T-helper 17 cell (primary cell): ENCODE data around the gene RINT1. TPM values are rescaled to one million over a fixed set of nuclear protein-coding genes. Genes with fewer than 3 reads are reported as not detected.
A peak's percentile ranks its signal among the peaks of the same experiment; 100 is the strongest.
"Not testable (repeated sequence)": the region's sequence is repeated elsewhere in the genome, so short reads cannot be mapped to it uniquely, and the experiment has no call there.

Experiments used
- ATAC-seq: fragments of 150-1000 bp; cut with Tn5 transposase; 2 replicates; pipeline ENCODE4 v1.10.0; 2021; ENCODE audit warnings: mild to moderate bottlenecking, moderate library complexity
- DNase-seq, 3 donors: peaks; one replicate each; pipeline versions ENCODE4 v3.0.0 to v3.0.0-alpha.2; 2020 to 2021
- H3K9me3 ChIP-seq: one replicate; pipeline ENCODE4 v1.7.0; 2013; ENCODE audit warnings: low read length, mild to moderate bottlenecking; ENCODE audit not compliant: control insufficient read depth, poor library complexity, severe bottlenecking
- H3K27ac Mint-ChIP-seq: one replicate; pipeline ENCODE4 v1.8.0; 2022; ENCODE audit warnings: mild to moderate bottlenecking, moderate library complexity, mixed read lengths
- H3K27me3 Mint-ChIP-seq: one replicate; pipeline ENCODE4 v1.8.0; 2022; ENCODE audit warnings: mixed read lengths
- H3K36me3 Mint-ChIP-seq: one replicate; pipeline ENCODE4 v1.8.0; 2022; ENCODE audit warnings: low read depth, mixed read lengths
- H3K4me1 Mint-ChIP-seq: one replicate; pipeline ENCODE4 v1.8.0; 2022; ENCODE audit warnings: mild to moderate bottlenecking, mixed read lengths
- H3K4me3 Mint-ChIP-seq: one replicate; pipeline ENCODE4 v1.8.0; 2022; ENCODE audit warnings: mild to moderate bottlenecking, moderate library complexity, mixed read lengths
- total RNA-seq, 4 donors: library from RNA in 2 of 4; stranded (reverse) in 2 of 4; gene quantifications; one replicate each; pipeline ENCODE4 v1.2.3 and lab custom pipeline; 2022 to 2026

Gene RINT1
- total RNA-seq, 2 donors from 2014 or later, result 29.2 to 37.1 TPM

DNA sequence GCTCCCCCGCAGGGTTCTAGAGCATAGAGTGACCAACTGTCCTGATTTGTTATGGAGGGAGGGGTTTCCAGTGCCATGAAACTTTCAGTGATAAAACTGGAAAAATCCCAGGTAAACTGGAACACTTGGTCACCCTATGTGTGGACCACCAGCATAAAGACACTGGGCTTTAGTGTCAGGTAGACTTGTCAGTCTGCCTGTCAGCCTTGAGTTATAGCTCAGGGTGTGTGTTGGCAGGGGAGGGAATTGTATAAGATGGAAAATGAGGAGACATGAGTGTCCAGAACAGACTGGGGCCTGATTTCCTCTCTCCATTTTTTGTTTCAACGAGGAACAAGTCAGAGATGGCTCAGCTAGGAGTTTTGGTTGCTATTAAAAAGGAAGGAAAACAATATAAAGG, 59.5 kb downstream of the RINT1 start:
- DNase-seq, result no peak
- Mint-ChIP-seq H3K4me3 (no peak overlapping the region), H3K27me3 (no peaks in the 10 kb centered on the region), H3K27ac (no peak overlapping the region), H3K4me1 (peaks cover 6% of the 10 kb centered on the region), H3K36me3 (no peaks in the 10 kb centered on the region)
- no peaks in the 10 kb centered on the region for H3K9me3 ChIP-seq
- ATAC-seq, result no peak

- no peak for DNase-seq
- no peak for ATAC-seq
- H3K4me1 Mint-ChIP-seq, result peaks cover 6% of the 10 kb centered on the region
- H3K27ac Mint-ChIP-seq, result no peak overlapping the region
- H3K36me3 Mint-ChIP-seq, result no peaks in the 10 kb centered on the region
- H3K9me3 ChIP-seq, result no peaks in the 10 kb centered on the region
- no peaks in the 10 kb centered on the region for H3K27me3 Mint-ChIP-seq
- H3K4me3 Mint-ChIP-seq, result no peak overlapping the region
Observed at GRCh38 chr7:105594034-105594433, 62.0 kb downstream of the RINT1 start.

- H3K36me3 Mint-ChIP-seq, result no peaks in the 10 kb centered on the region
- ATAC-seq, result no peak
- no peak for DNase-seq
- H3K4me3 Mint-ChIP-seq, result no peak overlapping the region
- H3K9me3 ChIP-seq, result no peaks in the 10 kb centered on the region
- H3K4me1 Mint-ChIP-seq, result peaks cover 4% of the 10 kb centered on the region
- peaks cover 5% of the 10 kb centered on the region for H3K27me3 Mint-ChIP-seq
- no peak overlapping the region for H3K27ac Mint-ChIP-seq
Observed at GRCh38 chr7:105596866-105597265, 64.9 kb downstream of the RINT1 start.

GRCh38 chr7:105599080-105599479, 67.1 kb downstream of the RINT1 start:
- not testable (repeated sequence) for H3K4me3 Mint-ChIP-seq, H3K27ac Mint-ChIP-seq

GRCh38 chr7:105599551-105599950, 67.5 kb downstream of the RINT1 start:
- no peak overlapping the region for H3K27ac Mint-ChIP-seq
- no peak for DNase-seq
- H3K4me1 Mint-ChIP-seq, result peaks cover 4% of the 10 kb centered on the region
- no peaks in the 10 kb centered on the region for H3K9me3 ChIP-seq
- no peak for ATAC-seq
- H3K36me3 Mint-ChIP-seq, result no peaks in the 10 kb centered on the region
- H3K4me3 Mint-ChIP-seq, result no peak overlapping the region
- peaks cover 5% of the 10 kb centered on the region for H3K27me3 Mint-ChIP-seq

More at GRCh38 chr7:105599080-105599479, 67.1 kb downstream of the RINT1 start:
- H3K27me3 Mint-ChIP-seq, H3K4me1 Mint-ChIP-seq, ATAC-seq, H3K36me3 Mint-ChIP-seq, H3K9me3 ChIP-seq, DNase-seq: not testable (repeated sequence)

- peaks cover 4% of the 10 kb centered on the region for H3K4me1 Mint-ChIP-seq
- H3K4me3 Mint-ChIP-seq, result no peak overlapping the region
- DNase-seq, result no peak
- peaks cover 2% of the 10 kb centered on the region for H3K36me3 Mint-ChIP-seq
- no peak for ATAC-seq
- H3K27me3 Mint-ChIP-seq, result peaks cover 5% of the 10 kb centered on the region
- H3K9me3 ChIP-seq, result no peaks in the 10 kb centered on the region
- H3K27ac Mint-ChIP-seq, result no peak overlapping the region
Observed at GRCh38 chr7:105600720-105601550, 68.9 kb downstream of the RINT1 start.

GRCh38 chr7:105602325-105603305, 70.6 kb downstream of the RINT1 start:
- no peaks in the 10 kb centered on the region for H3K9me3 ChIP-seq
- peaks cover 5% of the 10 kb centered on the region for H3K27me3 Mint-ChIP-seq
- peaks cover 2% of the 10 kb centered on the region for H3K4me1 Mint-ChIP-seq
- peaks cover 2% of the 10 kb centered on the region for H3K36me3 Mint-ChIP-seq
- no peak overlapping the region for H3K27ac Mint-ChIP-seq
- no peak overlapping the region for H3K4me3 Mint-ChIP-seq
- no peak for ATAC-seq
- no peak for DNase-seq

GRCh38 chr7:105610165-105610930, 78.3 kb downstream of the RINT1 start:
- DNase-seq, result no peak
- no peaks in the 10 kb centered on the region for H3K27me3 Mint-ChIP-seq
- no peak for ATAC-seq
- H3K4me3 Mint-ChIP-seq, result no peak overlapping the region
- H3K27ac Mint-ChIP-seq, result peak overlapping the region; percentile 3
- H3K36me3 Mint-ChIP-seq, result peaks cover 12% of the 10 kb centered on the region
- H3K4me1 Mint-ChIP-seq, result peaks cover 3% of the 10 kb centered on the region
- H3K9me3 ChIP-seq, result no peaks in the 10 kb centered on the region

GRCh38 chr7:105611856-105612775, 80.1 kb downstream of the RINT1 start:
- Mint-ChIP-seq H3K4me1 (peaks cover 3% of the 10 kb centered on the region), H3K27ac (no peak overlapping the region), H3K27me3 (no peaks in the 10 kb centered on the region), H3K4me3 (no peak overlapping the region), H3K36me3 (peaks cover 12% of the 10 kb centered on the region)
- no peaks in the 10 kb centered on the region for H3K9me3 ChIP-seq
- ATAC-seq (no peak), DNase-seq (no peak)

DNA sequence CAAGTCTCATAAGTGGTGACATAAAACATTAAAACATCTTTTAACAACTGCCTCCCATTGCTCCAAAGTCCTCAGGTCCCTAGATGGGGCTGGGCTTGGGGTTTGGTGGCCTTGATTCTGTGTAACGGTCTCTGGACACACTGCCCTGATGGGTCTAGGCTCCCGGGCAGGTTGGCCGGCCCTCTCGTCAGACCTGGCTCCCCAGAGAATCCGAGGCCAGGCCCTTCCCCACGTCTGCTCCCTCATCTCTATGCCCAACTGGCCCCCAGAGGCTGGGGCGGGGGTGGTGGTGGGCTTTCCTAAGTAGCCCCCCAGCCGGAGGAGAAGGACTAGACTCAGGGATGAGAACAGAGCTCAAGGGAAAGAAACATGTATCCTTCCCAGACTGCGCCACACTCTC, 80.8 kb downstream of the RINT1 start:
- H3K36me3 Mint-ChIP-seq, result peaks cover 12% of the 10 kb centered on the region
- no peak overlapping the region for H3K4me3 Mint-ChIP-seq
- H3K27ac Mint-ChIP-seq, result no peak overlapping the region
- peaks cover 3% of the 10 kb centered on the region for H3K4me1 Mint-ChIP-seq
- ATAC-seq (no peak), DNase-seq (no peak)
- H3K27me3 Mint-ChIP-seq, result no peaks in the 10 kb centered on the region
- H3K9me3 ChIP-seq, result no peaks in the 10 kb centered on the region

DNA sequence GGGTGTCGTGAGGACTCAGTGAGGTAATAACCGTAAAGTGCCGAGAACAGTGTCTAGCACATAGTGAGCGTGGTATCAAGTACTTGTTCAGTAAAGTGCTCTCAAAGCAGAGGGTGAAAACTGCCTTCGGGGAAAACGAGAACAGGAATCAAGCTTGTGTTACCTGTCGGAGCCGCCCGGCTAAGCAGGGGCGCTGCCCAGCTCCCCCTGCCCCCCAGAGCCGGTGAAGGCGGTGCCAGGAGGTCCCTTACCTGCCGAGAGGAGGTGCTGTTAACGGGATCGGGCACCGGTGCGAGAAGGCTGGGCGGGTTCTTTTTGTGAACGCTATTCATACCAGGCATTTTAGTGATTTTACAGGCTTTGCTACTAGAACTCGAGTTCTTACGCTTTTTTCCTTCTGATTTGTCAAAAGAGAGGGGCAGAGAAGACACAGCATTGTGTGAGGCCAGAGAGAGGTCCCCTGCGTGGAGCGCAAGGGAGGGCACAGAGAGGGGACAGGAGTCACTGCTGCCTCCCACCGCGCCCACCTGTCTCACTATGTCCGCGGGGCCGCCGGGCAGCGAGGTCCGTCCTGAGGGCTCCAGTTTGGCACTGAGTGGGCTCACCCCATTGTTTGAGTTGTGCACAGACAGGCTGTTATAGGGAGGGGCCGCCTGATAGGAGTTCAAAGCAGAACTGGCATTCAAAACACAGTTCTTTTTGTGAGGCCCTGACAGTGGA, 81.8 kb downstream of the RINT1 start:
- no peak overlapping the region for H3K27ac Mint-ChIP-seq
- H3K36me3 Mint-ChIP-seq, result peaks cover 12% of the 10 kb centered on the region
- no peak for ATAC-seq
- peaks cover 3% of the 10 kb centered on the region for H3K4me1 Mint-ChIP-seq
- no peaks in the 10 kb centered on the region for H3K9me3 ChIP-seq
- H3K27me3 Mint-ChIP-seq, result no peaks in the 10 kb centered on the region
- no peak overlapping the region for H3K4me3 Mint-ChIP-seq
- no peak for DNase-seq
